ENCODE results near the gene SCG5. TPM values are rescaled to one million over a fixed set of nuclear protein-coding genes. Genes with fewer than 3 reads are reported as not detected.
"Not testable (repeated sequence)": the region's sequence is repeated elsewhere in the genome, so short reads cannot be mapped to it uniquely, and the experiment has no call there.

The SCG5 gene
- total and polyA plus RNA-seq, 10 of the 15 experiments (the other 5 are each of a cell fraction or from before 2014, with no cell fraction given): 0.13 to 0.62 (median 0.48) TPM

DNA sequence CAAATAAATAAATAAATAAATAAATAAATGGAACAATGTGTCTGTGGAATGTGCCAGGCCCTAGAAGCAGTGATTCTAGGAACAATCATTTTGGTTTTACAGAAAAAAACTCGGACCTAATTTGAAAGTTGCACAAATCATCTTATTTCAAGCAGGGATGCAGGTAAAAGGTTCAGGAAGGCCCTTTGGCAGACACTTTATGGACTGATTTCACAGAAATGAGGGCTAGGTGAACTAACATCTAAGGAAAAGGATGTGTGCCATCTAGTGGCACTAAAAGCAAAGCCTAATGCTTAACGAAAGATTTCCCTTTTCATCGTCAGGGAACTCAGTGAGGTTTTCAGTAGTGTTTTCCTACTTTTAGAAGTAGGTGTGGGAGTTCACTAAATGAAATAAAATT is 30.8 kb upstream of the SCG5 start:
- in situ Hi-C loops (cut with MboI): loop anchor here (25.0 kb wide), 1 partner anchor 1273 kb away; the partner anchor contains the start of gene KLF13
- H3K36me3 ChIP-seq (ENCODE audit: control insufficient read depth in 2 of 2, insufficient read depth in 2 of 2, low read length in 1 of 2); BruUV-seq (replicated peaks); H2AFZ ChIP-seq (ENCODE audit: control insufficient read depth, low read depth, low read length); intact Hi-C loops (cut with micrococcal nuclease; ENCODE audit: unreplicated experiment); RAD21 ChIA-PET (ENCODE audit: unreplicated experiment); H4K20me1 ChIP-seq (ENCODE audit: control insufficient read depth, insufficient read depth); H3K79me2 ChIP-seq (ENCODE audit: control insufficient read depth, insufficient read depth, low read length); DNase-seq (ENCODE audit: low read depth, low spot score); CTCF ChIA-PET; POLR2A ChIA-PET; H3K27ac ChIP-seq (ENCODE audit: control insufficient read depth, insufficient read depth); SMC1A ChIA-PET (ENCODE audit: uncharacterized antibody, unreplicated experiment); H3K9me3 ChIP-seq (replicated peaks; ENCODE audit: control insufficient read depth, insufficient read depth, low read length); H3K27me3 ChIP-seq (replicated peaks in 1 of 2; ENCODE audit: control insufficient read depth in 2 of 2, insufficient read depth in 2 of 2, low read length in 1 of 2); H3K9ac ChIP-seq (ENCODE audit: control insufficient read depth, insufficient read depth, low read length); H3K4me2 ChIP-seq (ENCODE audit: control insufficient read depth, insufficient read depth); H3K4me3 ChIP-seq; H3K4me1 ChIP-seq (ENCODE audit: control insufficient read depth, insufficient read depth, low read length): not testable (repeated sequence)
- 0% methylated on average over 1 of the region's 3 CpGs for WGBS (ENCODE audit: insufficient coverage, insufficient replicate concordance, low lambda C conversion rate, missing lambda C conversion rate)
- ATAC-seq: peak; percentile 37
- 0 out of 2 replicates have a peak, but pooled peaks have one; percentile 23 for TF ChIP-seq RAD21 (IDR thresholded peaks at IDR 0.05; ENCODE audit: insufficient read depth, low read depth, low read length)
- FAIRE-seq: peak; percentile 93

DNA sequence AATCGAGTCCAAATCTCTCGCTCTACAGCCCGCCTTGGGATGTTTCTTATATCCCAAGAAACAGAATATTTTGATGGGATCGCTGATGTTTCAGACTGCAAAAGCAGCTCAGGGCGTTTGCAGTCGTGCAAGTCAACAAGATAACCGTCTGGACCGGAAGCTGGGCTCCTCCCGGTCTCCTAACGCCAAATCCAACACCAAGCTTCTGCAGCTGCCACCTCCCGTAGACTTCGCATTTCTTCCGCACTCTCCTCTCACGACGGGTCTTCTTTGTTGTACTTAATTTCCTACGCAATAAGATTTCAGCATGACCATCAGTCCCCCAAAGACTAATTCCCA is 26.8 kb upstream of the SCG5 start:
- intact Hi-C loops (cut with micrococcal nuclease; ENCODE audit: unreplicated experiment); DNase-seq (ENCODE audit: low read depth, low spot score); CTCF ChIA-PET; H3K9me3 ChIP-seq (replicated peaks; ENCODE audit: control insufficient read depth, insufficient read depth, low read length); H4K20me1 ChIP-seq (ENCODE audit: control insufficient read depth, insufficient read depth); H3K27me3 ChIP-seq (replicated peaks in 1 of 2; ENCODE audit: control insufficient read depth in 2 of 2, insufficient read depth in 2 of 2, low read length in 1 of 2); H3K4me1 ChIP-seq (ENCODE audit: control insufficient read depth, insufficient read depth, low read length); FAIRE-seq; H3K36me3 ChIP-seq (ENCODE audit: control insufficient read depth in 2 of 2, insufficient read depth in 2 of 2, low read length in 1 of 2); H3K4me2 ChIP-seq (ENCODE audit: control insufficient read depth, insufficient read depth): not testable (repeated sequence)
- 0% methylated on average over 11 of the region's 16 CpGs for WGBS (ENCODE audit: insufficient coverage, insufficient replicate concordance, low lambda C conversion rate, missing lambda C conversion rate)
- ChIA-PET SMC1A (ENCODE audit: uncharacterized antibody, unreplicated experiment) (interaction anchor here (0.6 kb wide), 1 partner anchor 1989 kb away, joined by 3 read pairs; the partner anchor contains the start of gene ARHGAP11B), RAD21 (ENCODE audit: unreplicated experiment) (interaction anchor here (0.6 kb wide), 1 partner anchor 1989 kb away, joined by 3 read pairs; the partner anchor contains the start of gene ARHGAP11B), POLR2A (interaction anchor here (0.6 kb wide), 1 partner anchor 1989 kb away, joined by 3 read pairs; the partner anchor contains the start of gene ARHGAP11B)
- H3K27ac ChIP-seq (ENCODE audit: control insufficient read depth, insufficient read depth): peak overlapping the region; percentile 90
- BruUV-seq (replicated peaks): TSS peak; percentile 96
- in situ Hi-C loops (cut with MboI): loop anchor here (25.0 kb wide), 1 partner anchor 1277 kb away; the partner anchor contains the start of gene KLF13
- H3K9ac ChIP-seq (ENCODE audit: control insufficient read depth, insufficient read depth, low read length): peak overlapping the region; percentile 53
- peak overlapping the region; percentile 69 for H2AFZ ChIP-seq (ENCODE audit: control insufficient read depth, low read depth, low read length)
- peak; percentile 41 for ATAC-seq
- peaks cover 29% of the 10 kb centered on the region for H3K79me2 ChIP-seq (ENCODE audit: control insufficient read depth, insufficient read depth, low read length)
- H3K4me3 ChIP-seq: 0 out of 2 replicates have a peak overlapping the region, but pooled peaks have one; percentile 47
